ENCODE data around the gene PRR30. TPM values are rescaled to one million over a fixed set of nuclear protein-coding genes. Genes with fewer than 3 reads are reported as not detected.

Gene PRR30
- polyA plus RNA-seq, 1 of the 3 experiments (the other 2 are of a cell fraction): not detected

DNA sequence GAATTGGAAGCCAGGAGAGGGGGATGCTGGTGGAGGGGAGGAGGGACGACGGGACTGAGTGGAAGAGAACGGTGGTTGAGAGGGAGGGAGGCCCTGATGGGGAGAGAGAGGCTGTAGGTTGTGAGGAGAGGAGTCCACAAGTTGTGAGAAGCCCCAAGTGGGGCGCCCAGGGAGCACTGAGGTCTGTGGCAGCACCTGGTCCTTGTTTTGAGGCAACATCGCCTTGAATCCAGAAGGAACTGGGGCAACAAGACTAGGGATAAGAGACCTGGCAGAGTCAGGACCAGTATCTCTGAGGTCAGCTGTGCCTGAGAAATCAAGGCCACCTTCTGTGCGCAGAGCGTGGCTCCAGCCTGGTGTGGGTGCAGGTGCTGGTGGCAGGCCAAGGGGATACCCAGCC lies 1.1 kb downstream of the PRR30 start:
- peaks cover 24% of the 10 kb centered on the region; the same call in 1 of the 2 replicates for H3K27me3 ChIP-seq (ENCODE audit: insufficient read depth)
- no peaks in the 10 kb centered on the region for H3K36me3 ChIP-seq (replicated peaks in 1 of 2; ENCODE audit: control insufficient read depth in 1 of 2, insufficient read depth in 2 of 2, low read length in 1 of 2)
- H3K4me3 ChIP-seq (ENCODE audit: low read depth in 2 of 2, low read length in 1 of 2): no peak overlapping the region
- no peak overlapping the region for H3K27ac ChIP-seq (ENCODE audit: low read depth in 2 of 2, low read length in 1 of 2)
- peaks cover 4% of the 10 kb centered on the region for H3K9me3 ChIP-seq
- DNase-seq: no peak
- POLR2A ChIA-PET: no interaction called here
- peaks cover 4 to 8% of the 10 kb centered on the region in 2 experiments; a peak in 3 of 4 replicates for H3K4me1 ChIP-seq (ENCODE audit: control insufficient read depth in 1 of 2, insufficient read depth in 2 of 2, low read depth in 1 of 2, low read length in 1 of 2)
- TF ChIP-seq YY1 (IDR thresholded peaks at IDR 0.05; ENCODE audit: low read depth) (no peak), FOSL2 (IDR thresholded peaks at IDR 0.05; ENCODE audit: borderline replicate concordance, low read depth) (no peak), TAF1 (IDR thresholded peaks at IDR 0.05; ENCODE audit: borderline replicate concordance, low read depth, low read length) (no peak), SMC3 (IDR thresholded peaks at IDR 0.05; ENCODE audit: low read depth, low read length) (no peak), NFIC (IDR thresholded peaks at IDR 0.05; ENCODE audit: borderline replicate concordance) (no peak), CHD2 (IDR thresholded peaks at IDR 0.05; ENCODE audit: low read length, partially characterized antibody) (no peak), MAX (IDR thresholded peaks at IDR 0.05; ENCODE audit: low read depth) (no peak), GATA2 (CRISPR knock-in tag; IDR thresholded peaks at IDR 0.05) (no peak), GABPA (IDR thresholded peaks at IDR 0.05; ENCODE audit: low read depth) (no peak), JUND (IDR thresholded peaks at IDR 0.05) (no peak), RXRA (IDR thresholded peaks at IDR 0.05; ENCODE audit: borderline replicate concordance, low read depth) (no peak), TCF12 (IDR thresholded peaks at IDR 0.05) (no peak), MXI1 (IDR thresholded peaks at IDR 0.05; ENCODE audit: low read depth, low read length) (no peak), TEAD4 (IDR thresholded peaks at IDR 0.05; ENCODE audit: borderline replicate concordance, insufficient read depth) (no peak)
- TF ChIP-seq, protein P1, sequence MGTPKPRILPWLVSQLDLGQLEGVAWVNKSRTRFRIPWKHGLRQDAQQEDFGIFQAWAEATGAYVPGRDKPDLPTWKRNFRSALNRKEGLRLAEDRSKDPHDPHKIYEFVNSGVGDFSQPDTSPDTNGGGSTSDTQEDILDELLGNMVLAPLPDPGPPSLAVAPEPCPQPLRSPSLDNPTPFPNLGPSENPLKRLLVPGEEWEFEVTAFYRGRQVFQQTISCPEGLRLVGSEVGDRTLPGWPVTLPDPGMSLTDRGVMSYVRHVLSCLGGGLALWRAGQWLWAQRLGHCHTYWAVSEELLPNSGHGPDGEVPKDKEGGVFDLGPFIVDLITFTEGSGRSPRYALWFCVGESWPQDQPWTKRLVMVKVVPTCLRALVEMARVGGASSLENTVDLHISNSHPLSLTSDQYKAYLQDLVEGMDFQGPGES (IDR thresholded peaks at IDR 0.05; ENCODE audit: low read depth, low read length): no peak
- TF ChIP-seq, protein P2, sequence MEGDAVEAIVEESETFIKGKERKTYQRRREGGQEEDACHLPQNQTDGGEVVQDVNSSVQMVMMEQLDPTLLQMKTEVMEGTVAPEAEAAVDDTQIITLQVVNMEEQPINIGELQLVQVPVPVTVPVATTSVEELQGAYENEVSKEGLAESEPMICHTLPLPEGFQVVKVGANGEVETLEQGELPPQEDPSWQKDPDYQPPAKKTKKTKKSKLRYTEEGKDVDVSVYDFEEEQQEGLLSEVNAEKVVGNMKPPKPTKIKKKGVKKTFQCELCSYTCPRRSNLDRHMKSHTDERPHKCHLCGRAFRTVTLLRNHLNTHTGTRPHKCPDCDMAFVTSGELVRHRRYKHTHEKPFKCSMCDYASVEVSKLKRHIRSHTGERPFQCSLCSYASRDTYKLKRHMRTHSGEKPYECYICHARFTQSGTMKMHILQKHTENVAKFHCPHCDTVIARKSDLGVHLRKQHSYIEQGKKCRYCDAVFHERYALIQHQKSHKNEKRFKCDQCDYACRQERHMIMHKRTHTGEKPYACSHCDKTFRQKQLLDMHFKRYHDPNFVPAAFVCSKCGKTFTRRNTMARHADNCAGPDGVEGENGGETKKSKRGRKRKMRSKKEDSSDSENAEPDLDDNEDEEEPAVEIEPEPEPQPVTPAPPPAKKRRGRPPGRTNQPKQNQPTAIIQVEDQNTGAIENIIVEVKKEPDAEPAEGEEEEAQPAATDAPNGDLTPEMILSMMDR (IDR thresholded peaks at IDR 0.05): no peak
- TF ChIP-seq, protein P3, sequence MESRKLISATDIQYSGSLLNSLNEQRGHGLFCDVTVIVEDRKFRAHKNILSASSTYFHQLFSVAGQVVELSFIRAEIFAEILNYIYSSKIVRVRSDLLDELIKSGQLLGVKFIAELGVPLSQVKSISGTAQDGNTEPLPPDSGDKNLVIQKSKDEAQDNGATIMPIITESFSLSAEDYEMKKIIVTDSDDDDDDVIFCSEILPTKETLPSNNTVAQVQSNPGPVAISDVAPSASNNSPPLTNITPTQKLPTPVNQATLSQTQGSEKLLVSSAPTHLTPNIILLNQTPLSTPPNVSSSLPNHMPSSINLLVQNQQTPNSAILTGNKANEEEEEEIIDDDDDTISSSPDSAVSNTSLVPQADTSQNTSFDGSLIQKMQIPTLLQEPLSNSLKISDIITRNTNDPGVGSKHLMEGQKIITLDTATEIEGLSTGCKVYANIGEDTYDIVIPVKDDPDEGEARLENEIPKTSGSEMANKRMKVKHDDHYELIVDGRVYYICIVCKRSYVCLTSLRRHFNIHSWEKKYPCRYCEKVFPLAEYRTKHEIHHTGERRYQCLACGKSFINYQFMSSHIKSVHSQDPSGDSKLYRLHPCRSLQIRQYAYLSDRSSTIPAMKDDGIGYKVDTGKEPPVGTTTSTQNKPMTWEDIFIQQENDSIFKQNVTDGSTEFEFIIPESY (IDR thresholded peaks at IDR 0.05; ENCODE audit: borderline replicate concordance, low read depth): no peak
- H3K9ac ChIP-seq: no peak overlapping the region
- no peaks in the 10 kb centered on the region for H3F3A ChIP-seq (replicated peaks; ENCODE audit: insufficient read depth)
- H3K9me2 ChIP-seq: no peaks in the 10 kb centered on the region
- 80% methylated on average over 7 of the region's 7 CpGs for WGBS (ENCODE audit: low lambda C conversion rate)
- peaks cover 4% of the 10 kb centered on the region; the same call in 1 of the 2 replicates for H4K20me1 ChIP-seq (ENCODE audit: insufficient read depth)
- CTCF ChIA-PET: interaction anchor here (1.2 to 1.6 kb wide), 2 partner anchors 28 to 54 kb away, joined by 4 to 5 read pairs; no protein-coding TSS in a partner anchor
- no peak overlapping the region for H2AFZ ChIP-seq (ENCODE audit: low read depth)
- no peak overlapping the region for H3K4me2 ChIP-seq
- H3K79me2 ChIP-seq (ENCODE audit: insufficient read depth): peaks cover 13% of the 10 kb centered on the region

All from SK-N-SH (cell line).